ENCODE measurements around the gene WDR93. TPM values are rescaled to one million over a fixed set of nuclear protein-coding genes. Genes with fewer than 3 reads are reported as not detected.
"Not testable (repeated sequence)": the region's sequence is repeated elsewhere in the genome, so short reads cannot be mapped to it uniquely, and the experiment has no call there.

WDR93 gene
- total RNA-seq, 2 donors from 2014 or later: not detected

- no peak for TF ChIP-seq CTCF (IDR thresholded peaks at IDR 0.05)
- no peaks in the 10 kb centered on the region for H3K36me3 ChIP-seq
- H3K4me3 ChIP-seq: no peak overlapping the region
- no peak for ATAC-seq (ENCODE audit: insufficient number of reproducible peaks, low FRiP score, low read depth)
- H3K27ac ChIP-seq: no peak overlapping the region
- H3K9me3 ChIP-seq: no peaks in the 10 kb centered on the region
- no peak for DNase-seq (ENCODE audit: low spot score)
- no peaks in the 10 kb centered on the region for H3K27me3 ChIP-seq (replicated peaks; ENCODE audit: insufficient read depth)
- H3K4me1 ChIP-seq (ENCODE audit: control insufficient read depth in 1 of 2, low read depth in 2 of 2): peaks cover 4 to 7% of the 10 kb centered on the region in 2 donors
Observed at GRCh38 chr15:89777782-89778380, 87.3 kb downstream of the WDR93 start.

- H3K27ac ChIP-seq: no peak overlapping the region
- H3K4me1 ChIP-seq (ENCODE audit: control insufficient read depth in 1 of 2, low read depth in 2 of 2): peaks cover 4 to 7% of the 10 kb centered on the region in 2 donors
- DNase-seq (ENCODE audit: low spot score) (no peak), ATAC-seq (ENCODE audit: insufficient number of reproducible peaks, low FRiP score, low read depth) (no peak)
- no peaks in the 10 kb centered on the region for H3K27me3 ChIP-seq (replicated peaks; ENCODE audit: insufficient read depth)
- no peaks in the 10 kb centered on the region for H3K36me3 ChIP-seq
- no peak for TF ChIP-seq CTCF (IDR thresholded peaks at IDR 0.05)
- no peaks in the 10 kb centered on the region for H3K9me3 ChIP-seq
- no peak overlapping the region for H3K4me3 ChIP-seq
Observed at GRCh38 chr15:89778861-89779260, 88.2 kb downstream of the WDR93 start.

- Histone ChIP-seq H3K36me3 (no peaks in the 10 kb centered on the region), H3K27ac (no peak overlapping the region), H3K4me1 (ENCODE audit: control insufficient read depth in 1 of 2, low read depth in 2 of 2) (peaks cover 4 to 7% of the 10 kb centered on the region in 2 donors), H3K9me3 (no peaks in the 10 kb centered on the region), H3K27me3 (replicated peaks; ENCODE audit: insufficient read depth) (no peaks in the 10 kb centered on the region), H3K4me3 (no peak overlapping the region)
- DNase-seq (ENCODE audit: low spot score): no peak
- no peak for TF ChIP-seq CTCF (IDR thresholded peaks at IDR 0.05)
- ATAC-seq (ENCODE audit: insufficient number of reproducible peaks, low FRiP score, low read depth): no peak
Observed at GRCh38 chr15:89780601-89781000, 90.0 kb downstream of the WDR93 start.

- peaks cover 3% of the 10 kb centered on the region in 2 donors for H3K4me1 ChIP-seq (ENCODE audit: control insufficient read depth in 1 of 2, low read depth in 2 of 2)
- H3K4me3 ChIP-seq: no peak overlapping the region
- H3K9me3 ChIP-seq: no peaks in the 10 kb centered on the region
- TF ChIP-seq CTCF (IDR thresholded peaks at IDR 0.05): no peak
- ATAC-seq (ENCODE audit: insufficient number of reproducible peaks, low FRiP score, low read depth) (no peak), DNase-seq (ENCODE audit: low spot score) (no peak)
- no peaks in the 10 kb centered on the region for H3K27me3 ChIP-seq (replicated peaks; ENCODE audit: insufficient read depth)
- no peak overlapping the region for H3K27ac ChIP-seq
- H3K36me3 ChIP-seq: no peaks in the 10 kb centered on the region
Observed at GRCh38 chr15:89781055-89781454, 90.4 kb downstream of the WDR93 start.

- H3K4me1 ChIP-seq (ENCODE audit: control insufficient read depth in 1 of 2, low read depth in 2 of 2): no peaks in the 10 kb centered on the region
- no peak for TF ChIP-seq CTCF (IDR thresholded peaks at IDR 0.05)
- H3K27me3 ChIP-seq (replicated peaks; ENCODE audit: insufficient read depth): no peaks in the 10 kb centered on the region
- H3K9me3 ChIP-seq: no peaks in the 10 kb centered on the region
- no peaks in the 10 kb centered on the region for H3K36me3 ChIP-seq
- no peak for ATAC-seq (ENCODE audit: insufficient number of reproducible peaks, low FRiP score, low read depth)
- DNase-seq (ENCODE audit: low spot score): no peak
- no peak overlapping the region for H3K27ac ChIP-seq
- no peak overlapping the region for H3K4me3 ChIP-seq
Observed at GRCh38 chr15:89781891-89782618, 91.4 kb downstream of the WDR93 start.

GRCh38 chr15:89782619-89782950, 92.0 kb downstream of the WDR93 start:
- not testable (repeated sequence) for H3K27ac ChIP-seq; H3K4me1 ChIP-seq (ENCODE audit: control insufficient read depth in 1 of 2, low read depth in 2 of 2); H3K27me3 ChIP-seq (replicated peaks; ENCODE audit: insufficient read depth); H3K9me3 ChIP-seq; DNase-seq (ENCODE audit: low spot score); H3K4me3 ChIP-seq; ATAC-seq (ENCODE audit: insufficient number of reproducible peaks, low FRiP score, low read depth); H3K36me3 ChIP-seq

Measured in thoracic aorta (tissue), 2 donors.